NB4 (cell line): ENCODE data around the gene SI.
"Not testable (repeated sequence)": the region's sequence is repeated elsewhere in the genome, so short reads cannot be mapped to it uniquely, and the experiment has no call there.

Experiments
- DNase-seq: peaks from one replicate; pipeline ENCODE4 v3.0.0; 2010; ENCODE audit warnings: low read depth
- H3K4me3 ChIP-seq: one replicate; pipeline ENCODE4 v1.5.1; 2011; ENCODE audit warnings: mild to moderate bottlenecking, low read depth, low read length, moderate library complexity
- CTCF ChIP-seq: IDR thresholded peaks from one replicate; pipeline ENCODE4 v1.5.1; 2012; ENCODE audit warnings: low read depth, low read length
- MYC ChIP-seq: IDR thresholded peaks from 2 replicates; pipeline ENCODE4 v1.6.1; 2011; ENCODE audit warnings: low read depth, low read length
- POLR2A ChIP-seq: IDR thresholded peaks from 2 replicates; pipeline ENCODE4 v1.6.1; 2011; ENCODE audit warnings: mild to moderate bottlenecking; ENCODE audit not compliant: insufficient read length; ENCODE audit errors: extremely low read depth
- TF ChIP-seq, protein P1 (sequence below): IDR thresholded peaks from 2 replicates; pipeline ENCODE4 v1.6.1; 2011; ENCODE audit warnings: low read depth, low read length

The SI gene

GRCh38 chr3:164962610-164963009 lies 115.7 kb downstream of the SI start:
- no peak for DNase-seq
- TF ChIP-seq MYC (no peak), POLR2A (no peak), CTCF (no peak)
- TF ChIP-seq, protein P1, sequence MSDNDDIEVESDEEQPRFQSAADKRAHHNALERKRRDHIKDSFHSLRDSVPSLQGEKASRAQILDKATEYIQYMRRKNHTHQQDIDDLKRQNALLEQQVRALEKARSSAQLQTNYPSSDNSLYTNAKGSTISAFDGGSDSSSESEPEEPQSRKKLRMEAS, result no peak
- no peak overlapping the region for H3K4me3 ChIP-seq

DNA sequence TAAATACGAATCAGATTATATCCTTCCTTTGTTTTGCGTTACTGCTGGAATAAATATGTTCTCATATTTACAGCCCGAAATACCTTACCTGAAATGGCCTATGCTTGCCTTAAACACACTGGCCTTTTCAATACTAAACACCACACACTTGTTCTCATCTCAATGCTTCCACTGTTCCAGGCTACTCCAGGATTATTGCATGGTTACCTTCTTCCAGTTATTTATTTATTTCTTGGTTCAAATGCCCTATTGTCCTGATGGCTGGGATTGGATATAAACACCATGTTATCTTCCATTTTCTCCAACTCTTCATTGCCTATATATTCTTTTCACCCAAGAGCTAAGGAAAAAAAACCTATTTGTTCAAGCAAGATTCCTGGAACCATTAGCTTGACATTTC lies 125.3 kb downstream of the SI start:
- TF ChIP-seq MYC (no peak), CTCF (no peak), POLR2A (no peak)
- TF ChIP-seq, protein P1, result no peak
- H3K4me3 ChIP-seq, result no peak overlapping the region
- no peak for DNase-seq

DNA sequence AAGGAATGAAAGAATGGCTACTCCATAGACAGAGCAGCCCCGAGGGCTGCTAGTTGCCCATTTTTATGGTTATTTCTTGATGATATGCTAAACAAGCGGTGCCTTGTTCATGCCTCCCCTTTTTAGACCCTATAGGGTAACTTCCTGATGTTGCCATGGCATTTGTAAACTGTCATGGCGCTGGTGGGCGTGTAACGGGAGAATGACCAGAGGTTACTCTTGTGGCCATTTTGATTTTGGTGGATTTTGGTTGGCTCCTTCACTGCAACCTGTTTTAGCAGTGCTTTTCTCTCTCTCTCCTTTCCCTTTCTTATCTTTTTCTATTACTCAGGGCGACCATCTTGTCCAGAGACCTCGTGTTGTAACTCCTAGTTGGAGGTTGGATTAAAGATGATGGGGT lies 126.9 kb downstream of the SI start:
- not testable (repeated sequence) for DNase-seq, H3K4me3 ChIP-seq

DNA sequence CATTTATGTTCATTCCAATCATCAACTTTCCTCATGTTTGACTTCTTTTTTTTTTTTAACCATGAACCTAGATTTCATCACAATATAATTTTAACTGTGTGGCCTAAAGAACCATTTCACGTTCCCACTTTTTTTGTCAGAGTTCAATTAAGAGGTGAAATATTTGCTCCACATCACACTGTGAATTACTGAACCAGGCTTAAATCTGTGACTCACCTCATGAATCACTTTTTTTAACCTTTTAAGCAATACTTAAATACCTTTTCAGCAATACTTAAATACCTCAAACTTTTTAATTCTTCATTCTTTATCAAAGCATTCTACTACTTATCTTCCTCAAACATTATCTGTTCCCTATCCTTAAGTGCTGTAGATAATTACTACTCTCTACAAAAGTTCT lies 137.6 kb downstream of the SI start:
- TF ChIP-seq, protein P1, result no peak
- TF ChIP-seq POLR2A (no peak), MYC (no peak), CTCF (no peak)
- DNase-seq, result no peak
- no peak overlapping the region for H3K4me3 ChIP-seq

DNA sequence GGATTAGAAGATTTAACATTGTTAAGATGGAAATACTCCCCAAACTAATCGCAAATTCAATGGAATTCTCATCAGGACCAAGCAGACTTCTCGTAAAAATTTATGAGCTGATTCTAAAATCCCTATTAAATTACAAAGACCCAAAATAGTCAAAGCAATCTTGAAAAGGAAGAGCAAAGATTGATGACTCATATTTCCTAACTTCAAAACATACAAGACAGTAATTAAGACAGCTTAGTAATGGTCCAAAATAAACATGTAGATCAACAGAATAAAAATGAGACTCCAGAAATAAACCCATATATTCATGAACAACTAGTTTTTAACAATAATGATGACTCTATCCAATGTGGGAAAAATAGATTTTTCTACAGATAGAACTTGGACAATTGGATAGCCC lies 148.7 kb downstream of the SI start:
- TF ChIP-seq CTCF, result no peak
- no peak for TF ChIP-seq POLR2A
- TF ChIP-seq, protein P1, result no peak
- no peak for TF ChIP-seq MYC
- no peak for DNase-seq
- no peak overlapping the region for H3K4me3 ChIP-seq
